NCI-H774 (cell line): ENCODE results near the gene UGT1A4.
"Not testable (repeated sequence)": the region's sequence is repeated elsewhere in the genome, so short reads cannot be mapped to it uniquely, and the experiment has no call there.

Source experiments
- DNase-seq: peaks from one replicate; lab custom pipeline; 2025; lab: John Stamatoyannopoulos, UW

UGT1A4 gene

DNA sequence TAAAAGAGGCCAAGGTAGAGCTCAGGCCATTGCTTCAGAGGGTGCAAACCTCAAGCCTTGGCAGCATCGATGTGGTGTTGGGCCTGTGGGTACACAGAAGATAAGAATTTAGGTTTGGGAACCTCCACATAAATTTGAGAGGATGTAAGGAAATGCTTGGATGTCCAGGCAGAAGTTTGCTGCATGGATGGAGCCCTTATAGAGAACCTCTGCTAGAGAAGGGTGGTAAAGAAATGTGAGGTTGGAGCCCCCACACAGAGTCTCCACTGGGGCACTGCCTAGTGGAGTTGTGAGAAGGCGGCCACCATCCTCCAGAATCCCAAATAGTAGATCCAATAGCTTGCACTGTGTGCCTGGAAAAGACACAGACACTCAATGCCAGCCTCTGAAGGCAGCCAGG is 32.2 kb downstream of the UGT1A4 start:
- DNase-seq = not testable (repeated sequence)

DNA sequence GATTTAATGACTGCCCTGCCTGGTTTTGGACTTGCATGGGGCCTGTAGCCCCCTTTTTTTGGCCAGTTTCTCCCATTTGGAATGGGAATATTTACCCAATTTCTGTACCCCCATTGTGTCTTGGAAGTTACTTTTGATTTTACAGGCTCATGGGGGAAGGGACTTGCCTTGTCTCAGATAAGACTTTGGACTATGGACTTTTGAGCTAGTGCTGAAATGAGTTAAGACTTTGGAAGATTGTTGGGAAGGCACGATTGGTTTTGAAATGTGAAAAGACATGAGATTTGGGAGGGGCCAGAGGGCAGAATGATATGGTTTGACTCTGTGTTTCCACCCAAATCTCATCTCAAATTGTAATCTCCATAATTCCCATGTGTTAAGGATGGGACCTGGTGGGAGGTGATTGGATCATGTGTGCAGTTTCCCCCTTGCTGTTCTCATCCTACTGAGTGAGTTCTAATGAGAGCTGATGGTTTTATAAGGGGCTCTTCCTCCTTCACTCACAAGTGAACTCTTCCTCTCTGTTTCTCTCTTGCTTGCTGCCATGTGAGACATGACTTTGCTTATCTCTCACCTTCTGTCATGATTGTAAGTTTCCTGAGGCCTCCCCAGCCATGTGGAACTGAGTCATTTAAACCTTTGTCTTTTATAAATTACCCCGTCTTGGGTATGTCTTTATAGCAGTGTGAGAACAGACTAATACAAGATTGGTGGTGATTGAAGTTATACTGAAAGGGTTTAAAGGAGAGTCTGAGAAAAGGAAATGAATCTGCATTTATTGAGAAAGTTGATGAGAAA is 32.9 kb downstream of the UGT1A4 start:
- not testable (repeated sequence) for DNase-seq

DNA sequence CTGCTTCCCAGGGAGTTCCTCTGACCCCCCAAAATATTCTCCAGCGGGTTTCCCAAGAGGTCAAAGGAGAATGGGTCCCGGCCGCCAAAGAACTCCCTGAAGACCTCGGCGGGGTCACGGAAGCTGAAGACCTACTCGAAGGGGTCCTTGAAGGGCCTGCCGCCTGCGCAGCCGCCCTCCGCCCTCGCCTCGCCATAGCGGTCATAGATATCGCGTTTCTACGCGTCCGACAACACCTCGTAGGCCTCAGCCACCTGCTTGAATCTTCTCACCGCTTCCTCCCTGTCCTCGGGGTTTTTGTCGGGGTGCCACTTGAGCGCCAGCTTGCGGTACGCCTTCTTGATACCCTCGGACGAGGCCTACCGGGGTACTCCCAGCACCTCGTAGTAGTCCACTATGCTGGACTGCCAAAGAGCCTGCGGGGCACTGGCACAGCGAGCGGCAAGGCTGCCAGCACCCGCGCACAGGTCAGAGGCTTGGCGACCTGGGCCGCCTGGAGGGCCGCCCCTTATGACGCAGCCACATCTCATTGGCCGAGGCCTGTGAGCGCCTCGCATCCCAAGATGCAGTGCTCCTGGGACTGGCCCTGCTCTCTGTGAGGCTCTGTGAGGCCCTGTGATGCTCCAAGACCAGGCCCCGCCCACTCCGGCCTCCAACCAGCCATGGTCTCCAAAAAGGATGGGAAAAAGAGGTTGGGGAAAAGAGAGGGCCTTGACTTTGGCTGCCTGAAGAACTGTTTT is 36.5 kb downstream of the UGT1A4 start:
- DNase-seq = no peak

DNA sequence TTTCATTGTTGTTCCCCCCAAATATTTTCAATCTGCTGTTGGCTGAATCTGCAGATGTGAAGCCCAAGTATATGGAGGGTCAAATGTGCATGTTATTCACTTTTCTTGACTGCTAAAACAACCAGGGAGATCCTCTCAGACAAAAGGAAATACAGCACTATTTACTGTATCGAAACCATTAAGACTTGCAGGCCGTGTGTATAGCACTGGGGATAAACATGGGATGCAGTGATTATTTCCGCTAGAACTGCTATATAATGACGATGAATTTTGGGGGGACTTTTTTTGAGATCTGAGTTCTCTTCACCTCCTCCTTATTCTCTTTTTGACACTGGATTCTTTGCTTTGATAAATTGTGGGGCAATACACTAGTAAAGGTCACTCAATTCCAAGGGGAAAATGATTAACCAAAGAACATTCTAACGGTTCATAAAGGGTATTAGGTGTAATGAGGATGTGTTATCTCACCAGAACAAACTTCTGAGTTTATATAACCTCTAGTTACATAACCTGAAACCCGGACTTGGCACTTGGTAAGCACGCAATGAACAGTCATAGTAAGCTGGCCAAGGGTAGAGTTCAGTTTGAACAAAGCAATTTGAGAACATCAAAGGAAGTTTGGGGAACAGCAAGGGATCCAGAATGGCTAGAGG is 38.0 kb downstream of the UGT1A4 start:
- DNase-seq = no peak

DNA sequence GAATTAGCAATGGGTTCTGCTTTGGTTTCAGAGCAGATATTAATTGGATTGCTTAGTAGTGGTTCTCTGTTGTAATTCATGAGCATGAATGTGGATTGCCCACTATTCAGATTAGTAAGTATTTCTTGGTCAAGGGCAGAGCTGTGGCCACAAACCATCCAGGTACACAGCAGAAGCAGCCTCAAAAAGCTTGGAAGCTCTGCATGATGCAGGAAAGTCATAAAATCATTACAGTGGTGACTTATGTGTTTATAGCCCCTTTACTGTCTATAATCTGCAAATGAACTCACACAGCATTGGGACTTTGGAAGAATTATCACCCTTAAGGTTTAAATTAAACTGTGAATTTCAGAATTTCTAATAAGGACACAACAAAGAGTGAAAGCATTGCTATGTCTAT is 39.6 kb downstream of the UGT1A4 start:
- DNase-seq = no peak

DNA sequence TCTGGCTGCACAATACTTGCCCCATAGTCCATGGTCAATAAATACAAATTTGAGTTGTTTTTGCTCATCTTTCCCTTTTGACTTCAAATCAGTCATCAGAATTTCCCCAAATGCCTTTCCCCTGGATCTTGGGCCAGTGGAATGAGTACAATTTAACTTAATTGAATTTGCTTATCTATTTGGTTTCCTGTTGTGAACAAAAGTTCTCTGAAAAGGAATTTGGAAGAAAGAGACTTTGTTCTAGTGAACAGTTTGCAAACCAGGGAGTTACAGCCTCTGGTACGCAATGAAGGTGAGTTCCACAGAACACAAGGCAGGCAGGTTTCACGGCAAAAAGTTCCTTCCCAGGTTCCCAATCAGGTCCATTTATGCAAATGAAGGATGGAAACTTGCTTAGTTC is 40.3 kb downstream of the UGT1A4 start:
- no peak for DNase-seq

DNA sequence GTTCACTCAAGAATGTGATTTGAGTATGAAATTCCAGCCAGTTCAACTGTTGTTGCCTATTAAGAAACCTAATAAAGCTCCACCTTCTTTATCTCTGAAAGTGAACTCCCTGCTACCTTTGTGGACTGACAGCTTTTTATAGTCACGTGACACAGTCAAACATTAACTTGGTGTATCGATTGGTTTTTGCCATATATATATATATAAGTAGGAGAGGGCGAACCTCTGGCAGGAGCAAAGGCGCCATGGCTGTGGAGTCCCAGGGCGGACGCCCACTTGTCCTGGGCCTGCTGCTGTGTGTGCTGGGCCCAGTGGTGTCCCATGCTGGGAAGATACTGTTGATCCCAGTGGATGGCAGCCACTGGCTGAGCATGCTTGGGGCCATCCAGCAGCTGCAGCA is 41.5 kb downstream of the UGT1A4 start, which contains the start of gene UGT1A1:
TSS of gene UGT1A1 (plus strand) at position 228 of the 400 bp plus-strand sequence. CDS start at position 246, 18 bp downstream.
- DNase-seq = no peak

DNA sequence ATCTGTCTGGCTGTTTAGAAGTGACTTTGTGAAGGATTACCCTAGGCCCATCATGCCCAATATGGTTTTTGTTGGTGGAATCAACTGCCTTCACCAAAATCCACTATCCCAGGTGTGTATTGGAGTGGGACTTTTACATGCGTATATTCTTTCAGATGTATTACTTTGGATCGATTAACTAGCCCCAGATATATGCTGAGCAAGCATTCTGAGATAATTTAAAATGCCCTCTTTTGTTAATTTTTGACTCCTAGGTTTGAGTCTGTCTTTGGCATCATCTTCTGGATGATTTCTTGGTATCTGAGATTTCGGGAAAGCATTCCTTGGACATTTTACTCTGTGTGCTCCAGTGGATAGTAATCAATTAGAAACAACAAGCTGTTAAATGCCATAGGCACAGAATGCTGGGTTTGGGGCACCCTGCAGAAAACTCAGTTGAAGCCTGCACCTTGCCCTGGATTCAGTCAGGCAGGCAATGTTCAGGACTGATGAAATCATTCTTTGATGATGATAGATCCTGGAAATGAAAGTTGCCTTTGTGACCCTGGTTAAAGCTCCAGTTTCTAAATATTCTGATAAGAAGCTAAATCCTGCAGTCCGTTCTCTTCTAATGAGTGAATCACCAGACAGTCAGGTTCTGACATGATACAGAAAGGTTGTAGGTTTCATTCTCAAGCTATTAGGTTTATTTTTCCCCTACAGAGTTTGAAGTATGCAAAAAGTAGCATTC is 42.7 kb downstream of the UGT1A4 start:
- DNase-seq = no peak

DNA sequence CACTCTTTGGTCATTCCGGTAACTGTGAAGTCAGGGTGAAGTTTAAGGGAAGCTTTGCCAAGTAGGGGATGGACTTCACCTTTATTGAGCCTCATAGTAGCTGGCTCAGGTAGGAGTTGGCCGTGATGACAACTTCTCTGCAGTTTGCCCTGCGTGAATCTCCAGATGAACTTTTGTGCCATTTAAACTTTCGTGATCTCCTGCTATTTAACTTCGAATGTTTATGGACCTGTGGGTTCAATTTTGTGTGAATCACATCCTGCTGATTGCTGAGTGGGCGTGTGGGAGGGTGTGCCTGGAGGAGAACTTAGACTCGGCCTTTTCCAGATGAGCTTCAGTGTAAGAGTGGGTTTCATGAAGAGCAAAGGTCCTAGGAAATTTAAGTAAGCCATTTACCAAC is 45.7 kb downstream of the UGT1A4 start:
- no peak for DNase-seq

DNA sequence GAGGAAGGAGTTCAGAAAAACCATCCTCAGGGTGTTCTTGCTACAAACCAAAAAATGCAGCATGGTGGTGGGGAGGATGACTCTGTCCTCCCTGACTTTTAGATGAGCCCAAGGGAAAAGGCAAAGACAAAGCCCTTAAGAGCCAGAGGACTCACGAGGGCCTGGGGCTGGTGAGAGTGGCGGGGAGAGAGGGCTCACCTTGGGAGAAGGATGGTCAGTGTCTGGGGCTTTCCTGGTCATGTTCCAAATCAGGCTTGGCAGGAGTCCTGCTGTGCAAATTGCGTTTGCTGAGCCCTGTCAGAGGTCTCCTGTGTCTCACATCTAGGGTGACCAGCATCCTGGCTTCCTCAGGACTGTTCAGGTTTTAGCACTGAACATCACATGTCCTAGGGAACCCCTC is 46.2 kb downstream of the UGT1A4 start:
- no peak for DNase-seq

DNA sequence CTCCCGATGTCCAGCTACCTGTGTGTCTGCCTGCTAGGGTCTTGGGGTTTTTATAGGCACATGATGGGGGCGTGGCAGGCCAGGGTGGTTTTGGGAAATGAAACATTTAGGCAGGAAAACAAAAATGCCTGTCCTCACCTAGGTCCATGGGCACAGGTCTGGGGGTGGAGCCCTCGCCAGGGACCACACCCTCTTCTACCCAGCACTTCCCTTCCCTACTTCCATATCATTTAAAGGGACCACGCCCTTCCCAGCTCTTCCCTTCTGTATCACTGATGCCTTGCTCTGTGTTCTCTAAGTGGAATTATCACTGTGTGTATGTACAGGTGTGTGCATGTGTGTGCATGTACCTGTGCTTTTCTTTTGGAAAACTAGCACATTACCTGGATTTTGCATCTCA is 47.9 kb downstream of the UGT1A4 start:
- no peak for DNase-seq

DNA sequence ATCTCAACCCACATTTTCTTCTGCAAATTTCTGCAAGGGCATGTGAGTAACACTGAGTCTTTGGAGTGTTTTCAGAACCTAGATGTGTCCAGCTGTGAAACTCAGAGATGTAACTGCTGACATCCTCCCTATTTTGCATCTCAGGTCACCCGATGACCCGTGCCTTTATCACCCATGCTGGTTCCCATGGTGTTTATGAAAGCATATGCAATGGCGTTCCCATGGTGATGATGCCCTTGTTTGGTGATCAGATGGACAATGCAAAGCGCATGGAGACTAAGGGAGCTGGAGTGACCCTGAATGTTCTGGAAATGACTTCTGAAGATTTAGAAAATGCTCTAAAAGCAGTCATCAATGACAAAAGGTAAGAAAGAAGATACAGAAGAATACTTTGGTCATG is 49.5 kb downstream of the UGT1A4 start:
- DNase-seq = no peak

DNA sequence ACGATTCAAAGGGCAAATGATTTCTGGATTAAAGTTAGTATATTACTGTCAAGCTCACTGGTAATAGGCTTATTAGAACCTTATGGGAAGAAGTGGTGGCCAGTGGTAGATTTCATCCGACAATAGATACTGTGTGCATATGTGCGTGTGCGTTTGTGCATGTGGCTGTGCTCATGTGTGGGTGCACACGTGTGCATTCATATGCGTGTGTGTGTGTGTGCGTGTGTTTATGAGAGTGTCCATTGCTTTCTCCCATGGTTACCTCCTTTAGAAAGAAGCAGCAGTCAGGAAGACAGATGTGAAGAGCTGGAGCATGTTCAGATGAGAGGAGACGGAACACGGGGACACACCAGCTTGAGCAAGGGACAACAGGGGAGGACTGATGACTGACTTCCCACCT is 50.7 kb downstream of the UGT1A4 start:
- no peak for DNase-seq

DNA sequence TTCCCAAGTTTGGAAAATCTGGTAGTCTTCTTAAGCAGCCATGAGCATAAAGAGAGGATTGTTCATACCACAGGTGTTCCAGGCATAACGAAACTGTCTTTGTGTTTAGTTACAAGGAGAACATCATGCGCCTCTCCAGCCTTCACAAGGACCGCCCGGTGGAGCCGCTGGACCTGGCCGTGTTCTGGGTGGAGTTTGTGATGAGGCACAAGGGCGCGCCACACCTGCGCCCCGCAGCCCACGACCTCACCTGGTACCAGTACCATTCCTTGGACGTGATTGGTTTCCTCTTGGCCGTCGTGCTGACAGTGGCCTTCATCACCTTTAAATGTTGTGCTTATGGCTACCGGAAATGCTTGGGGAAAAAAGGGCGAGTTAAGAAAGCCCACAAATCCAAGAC is 53.6 kb downstream of the UGT1A4 start:
- DNase-seq = no peak

DNA sequence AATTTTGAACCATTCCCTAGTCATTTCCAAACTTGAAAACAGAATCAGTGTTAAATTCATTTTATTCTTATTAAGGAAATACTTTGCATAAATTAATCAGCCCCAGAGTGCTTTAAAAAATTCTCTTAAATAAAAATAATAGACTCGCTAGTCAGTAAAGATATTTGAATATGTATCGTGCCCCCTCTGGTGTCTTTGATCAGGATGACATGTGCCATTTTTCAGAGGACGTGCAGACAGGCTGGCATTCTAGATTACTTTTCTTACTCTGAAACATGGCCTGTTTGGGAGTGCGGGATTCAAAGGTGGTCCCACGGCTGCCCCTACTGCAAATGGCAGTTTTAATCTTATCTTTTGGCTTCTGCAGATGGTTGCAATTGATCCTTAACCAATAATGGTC is 54.0 kb downstream of the UGT1A4 start:
- no peak for DNase-seq

DNA sequence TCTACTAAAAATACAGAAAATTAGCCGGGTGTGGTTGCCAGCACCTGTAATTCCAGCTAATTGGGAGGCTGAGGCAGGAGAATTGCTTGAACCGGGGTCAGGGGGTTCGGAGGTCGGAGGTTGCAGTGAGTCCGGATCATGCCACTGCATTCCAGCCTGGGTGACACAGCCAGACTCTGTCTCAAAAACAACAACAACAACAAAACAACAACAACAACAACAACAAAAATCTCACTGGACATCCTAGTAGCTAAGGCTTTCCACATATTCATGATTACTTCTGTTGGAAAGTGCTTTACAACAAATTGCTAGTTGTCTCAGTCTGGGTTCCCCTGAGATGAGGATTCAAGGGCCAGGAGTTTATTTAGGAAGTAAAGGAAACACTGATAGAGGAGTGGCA is 55.3 kb downstream of the UGT1A4 start:
- DNase-seq = no peak

DNA sequence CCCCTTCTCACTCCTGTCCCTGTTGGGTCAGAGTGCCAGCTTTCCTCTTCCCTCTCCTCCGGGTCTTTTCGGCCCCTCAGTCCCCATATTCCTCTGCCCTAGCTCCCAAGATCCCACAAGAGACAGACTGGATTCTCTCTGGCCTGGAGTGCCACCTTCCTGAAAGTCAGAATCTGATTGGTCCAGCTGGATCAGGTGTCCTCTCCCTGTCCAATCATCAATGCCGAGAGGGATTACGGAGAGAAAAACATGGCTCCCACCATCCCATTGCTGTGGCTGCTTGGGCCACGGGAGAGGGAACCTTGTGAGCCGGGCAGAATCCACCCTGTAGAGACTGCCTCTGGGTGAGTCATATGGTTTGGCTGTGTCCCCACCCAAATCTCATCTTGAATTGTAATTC is 56.9 kb downstream of the UGT1A4 start:
- no peak for DNase-seq

DNA sequence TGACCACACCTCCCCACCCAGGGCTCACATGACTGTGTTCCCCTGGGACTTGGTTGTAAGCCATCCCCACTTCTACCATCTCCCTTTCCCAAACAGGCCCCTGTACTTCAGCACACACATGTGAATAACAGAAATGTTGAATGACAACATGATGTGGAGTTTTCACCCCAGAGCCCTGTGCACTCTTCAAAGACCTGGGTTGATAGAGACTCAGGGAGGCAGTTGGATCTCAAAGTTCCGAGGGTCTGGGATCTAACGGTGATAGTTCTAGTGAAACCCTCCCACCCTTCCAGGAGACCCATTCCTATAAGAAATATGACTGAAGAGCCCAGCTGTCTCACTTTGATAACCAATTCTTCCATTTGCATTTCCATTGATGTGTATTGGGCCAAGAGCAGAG is 59.5 kb downstream of the UGT1A4 start, which contains the start of gene MROH2A:
TSS of gene MROH2A (plus strand) at position 301 of the 400 bp plus-strand sequence. CDS start 1,029 bp downstream, outside the sequence.
- no peak for DNase-seq

DNA sequence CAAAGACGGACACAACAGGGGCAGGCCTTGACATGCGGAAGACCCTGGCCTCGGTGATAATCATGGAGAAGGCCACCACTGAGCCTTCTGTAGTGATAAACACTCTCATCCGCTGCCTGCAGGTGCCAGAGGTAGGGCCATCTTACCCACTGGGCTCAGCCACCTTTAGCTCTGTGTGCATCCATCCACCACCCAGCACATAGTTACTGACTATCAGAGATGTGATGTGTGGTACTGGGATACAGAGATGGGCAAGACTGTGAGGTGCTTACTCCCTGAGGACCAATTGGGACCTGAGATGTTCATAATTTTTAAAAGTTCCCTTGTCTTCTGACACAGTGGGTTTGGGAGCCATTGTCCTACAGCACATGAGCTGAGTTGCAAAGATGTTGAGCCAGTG is 61.2 kb downstream of the UGT1A4 start:
- DNase-seq = no peak

DNA sequence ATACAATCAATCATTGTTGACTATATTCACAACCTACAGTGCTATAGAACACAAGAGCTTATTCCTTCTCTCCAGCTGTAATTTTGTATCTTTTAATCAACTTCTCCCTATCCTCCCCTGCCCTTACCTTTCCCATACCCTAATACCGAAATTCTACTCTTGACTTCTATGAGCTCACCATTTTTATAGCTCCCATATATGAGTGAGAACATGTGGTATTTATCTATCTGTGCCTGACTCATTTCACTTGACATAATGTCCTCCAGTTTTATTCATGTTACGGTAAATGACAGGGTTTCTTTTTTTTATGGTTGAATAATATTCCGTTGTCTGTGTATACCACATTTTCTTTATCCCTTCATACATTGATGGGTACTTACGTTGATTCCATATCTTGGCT is 62.2 kb downstream of the UGT1A4 start:
- no peak for DNase-seq

DNA sequence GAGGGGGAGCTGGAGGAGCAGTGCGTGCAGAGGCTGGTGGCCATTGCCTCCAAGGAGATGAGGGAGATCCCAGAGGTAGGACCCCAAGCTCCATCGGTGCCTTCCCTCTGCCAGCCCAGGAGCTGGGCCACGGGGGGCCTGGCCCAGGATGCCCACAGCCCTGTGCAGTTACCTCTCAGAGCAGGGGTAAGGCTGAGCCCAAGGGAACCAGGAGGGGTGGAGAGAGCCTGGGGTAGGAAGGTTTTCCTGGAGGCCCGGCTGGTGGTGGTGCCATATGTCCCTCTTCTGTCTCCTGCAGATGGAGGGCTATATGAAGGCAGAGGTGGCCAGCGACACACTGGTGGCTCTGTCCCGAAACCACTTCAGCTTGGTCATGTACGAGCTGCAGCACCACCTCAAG is 71.0 kb downstream of the UGT1A4 start:
- no peak for DNase-seq
